ENCODE data around the gene SMAP1.

Gene SMAP1

DNA sequence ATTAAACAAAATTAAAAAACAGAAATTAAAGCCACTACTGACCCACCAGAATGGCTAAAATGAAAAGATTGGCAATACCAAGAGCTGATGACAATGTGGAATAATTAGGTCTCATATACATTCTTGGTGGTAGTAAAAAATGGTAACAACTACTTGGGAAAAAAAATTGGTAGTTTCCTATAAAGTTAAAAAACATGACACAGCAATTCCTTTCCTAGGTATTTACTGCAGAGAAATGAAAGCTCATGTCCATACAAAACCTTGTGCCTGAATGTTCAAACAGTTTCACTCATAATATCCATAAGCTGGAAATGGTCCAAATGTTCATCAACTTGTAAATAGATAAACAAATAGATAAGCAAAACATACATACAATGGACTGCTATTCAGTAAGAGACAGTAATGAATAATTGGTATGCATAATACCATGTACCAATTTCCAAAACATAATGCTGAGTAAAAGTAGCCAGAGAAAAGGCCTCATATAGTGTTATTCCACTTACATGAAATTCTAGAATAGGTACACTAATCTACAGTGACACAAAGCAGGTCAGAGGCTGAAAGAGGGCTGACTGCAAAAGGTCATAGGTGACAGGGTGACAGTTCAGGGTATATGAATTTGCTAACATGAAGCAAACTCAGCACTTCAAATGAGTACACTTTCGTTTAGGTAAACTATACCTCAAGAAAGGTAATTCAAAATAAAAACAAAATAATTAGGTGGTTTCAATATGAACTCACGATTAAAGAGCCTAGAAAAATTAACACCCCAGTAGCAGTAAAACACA is 236.2 kb downstream of the SMAP1 start:
- DNase-seq: no peak

DNA sequence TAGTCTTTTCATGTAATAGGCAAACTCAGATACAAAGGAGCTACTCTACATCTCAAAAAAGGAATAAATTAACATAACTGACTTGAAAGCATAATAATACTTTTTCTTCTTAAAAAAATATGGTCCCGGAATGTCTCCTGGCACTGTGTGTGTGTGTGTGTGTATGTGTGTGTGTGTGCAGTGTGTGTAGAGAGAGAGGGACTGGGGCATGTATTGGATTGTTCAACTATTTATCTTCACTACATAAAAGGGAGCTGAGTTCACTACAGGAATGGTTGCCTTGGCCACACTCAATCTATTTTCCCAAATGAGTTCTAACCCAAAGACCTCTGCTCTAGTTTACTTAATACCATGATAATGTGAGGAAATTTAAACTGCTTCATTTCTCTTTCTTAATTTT is 238.1 kb downstream of the SMAP1 start:
- DNase-seq: no peak

Data from KG1 (cell line).